A673 (cell line): Measurements from ENCODE around the gene HNRNPA2B1. TPM values are rescaled to one million over a fixed set of nuclear protein-coding genes. Genes with fewer than 3 reads are reported as not detected.

ENCODE experiments used
- BruUV-seq: library from RNA; stranded (reverse); fragments of 400-500 nt; replicated peaks from 2 replicates; lab custom pipeline; 2021; lab: Mats Ljungman, UMichigan
- CTCF ChIA-PET: fragments of 300-600 bp; sonication (Branson Sonifier 250); formaldehyde crosslinking; loops from one replicate; lab custom pipeline; 2022; ENCODE audit warnings: antibody characterized with exemption; lab: Charles Lee
- POLR2A ChIA-PET: fragments of 300-600 bp; sonication (Branson Sonifier 250); formaldehyde crosslinking; loops from one replicate; lab custom pipeline; 2022; ENCODE audit warnings: antibody characterized with exemption; ENCODE audit not compliant: low non-redundant PET; lab: Charles Lee
- DNase-seq: peaks from one replicate; pipeline ENCODE4 v3.0.0-alpha.2; 2015; ENCODE audit warnings: low spot score
- H3K27ac ChIP-seq: fragments of 200-600 bp; sonication (generic); 2 replicates; pipeline ENCODE4 v1.5.1; 2016; ENCODE audit warnings: mixed run types, low read depth, mild to moderate bottlenecking, mixed read lengths, antibody characterized with exemption, low read length; ENCODE audit not compliant: poor library complexity, severe bottlenecking
- H3K27me3 ChIP-seq: fragments of 200-600 bp; sonication (generic); replicated peaks from 2 replicates; pipeline ENCODE4 v1.6.1; 2017; ENCODE audit warnings: mixed run types, low read depth, mild to moderate bottlenecking, mixed read lengths, antibody characterized with exemption, low read length; ENCODE audit not compliant: insufficient read depth, poor library complexity
- H3K36me3 ChIP-seq: fragments of 200-600 bp; sonication (generic); 2 replicates; pipeline ENCODE4 v1.6.1; 2016; ENCODE audit warnings: mixed run types, mild to moderate bottlenecking, mixed read lengths, antibody characterized with exemption, low read length; ENCODE audit not compliant: insufficient read depth, poor library complexity, severe bottlenecking
- H3K4me1 ChIP-seq: fragments of 200-600 bp; sonication (generic); 2 replicates; pipeline ENCODE4 v1.6.1; 2017; ENCODE audit warnings: mixed run types, mild to moderate bottlenecking, mixed read lengths, antibody characterized with exemption, low read length; ENCODE audit not compliant: insufficient read depth, poor library complexity, severe bottlenecking
- H3K4me3 ChIP-seq: fragments of 200-600 bp; sonication (generic); 2 replicates; pipeline ENCODE4 v1.5.1; 2016; ENCODE audit warnings: low read depth, mixed run types, mild to moderate bottlenecking, mixed read lengths, low read length; ENCODE audit not compliant: poor library complexity, severe bottlenecking
- H3K9me3 ChIP-seq: fragments of 200-600 bp; sonication (generic); 2 replicates; pipeline ENCODE4 v1.6.1; 2016; ENCODE audit warnings: mixed run types, low read depth, mild to moderate bottlenecking, mixed read lengths, antibody characterized with exemption, low read length; ENCODE audit not compliant: poor library complexity, severe bottlenecking
- CTCF ChIP-seq: fragments of 300-800, 200-600 bp; sonication (generic); conservative IDR thresholded peaks from 2 replicates; pipeline ENCODE4 v1.5.1; 2017; ENCODE audit warnings: low read depth, mild to moderate bottlenecking, antibody characterized with exemption, low read length, moderate library complexity, mixed read lengths
- EZH2 ChIP-seq: fragments of 200-600 bp; sonication (generic); IDR thresholded peaks from 2 replicates; pipeline ENCODE4 v1.6.1; 2017; ENCODE audit warnings: borderline replicate concordance, low read depth, mild to moderate bottlenecking, mixed read lengths, antibody characterized with exemption, low read length; ENCODE audit not compliant: poor library complexity, severe bottlenecking
- intact Hi-C: fragments of 100-400 bp; cut with micrococcal nuclease; formaldehyde crosslinking; loops from one replicate; pipeline ENCODE4 v1.10.0; 2022; ENCODE audit not compliant: unreplicated experiment
- total RNA-seq: library from RNA; stranded (reverse); gene quantifications from 2 replicates; pipeline ENCODE4 v1.2.3, GENCODE V29; 2021

Gene HNRNPA2B1
- total RNA-seq, 1 experiment from 2014 or later, result 1,229 TPM

DNA sequence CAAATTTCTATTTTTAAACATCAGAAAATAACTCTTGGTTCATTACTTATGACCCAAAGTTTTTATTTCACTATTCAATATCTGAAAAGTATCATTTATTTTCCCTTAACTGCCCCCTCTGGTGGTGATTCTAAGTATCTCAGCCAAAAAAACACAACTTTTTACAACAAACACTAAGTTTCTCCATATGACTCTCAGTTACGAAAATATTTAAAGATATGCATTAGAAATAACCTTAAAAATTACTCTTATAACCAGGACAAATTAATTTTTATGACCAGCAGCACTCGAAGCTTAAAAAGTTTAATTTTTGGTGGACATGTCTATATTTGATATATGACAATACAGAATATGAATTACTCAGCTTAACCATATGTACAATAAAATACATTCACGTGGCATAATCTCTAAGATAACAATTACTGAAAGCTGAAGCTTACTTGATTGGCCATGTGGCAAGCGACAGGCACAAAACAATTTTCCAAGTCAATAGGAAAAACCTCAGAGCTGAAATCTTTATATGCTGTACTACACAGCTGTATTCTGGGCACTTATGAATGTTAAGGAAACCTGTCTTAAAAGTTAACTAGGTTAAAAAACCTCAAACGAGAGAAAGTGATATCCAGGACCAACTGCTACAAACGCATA, 2.3 kb downstream of the HNRNPA2B1 start:
- BruUV-seq, result no TSS peak
- CTCF ChIA-PET, result interaction anchor here (0.8 to 1.2 kb wide), 2 partner anchors 107 to 119 kb away, joined by 3 to 4 read pairs; no protein-coding TSS in a partner anchor
- DNase-seq, result peak; percentile 60
- intact Hi-C loops, result loop anchor here (2.0 to 5.0 kb wide), 2 partner anchors 107 to 306 kb away; no protein-coding TSS in a partner anchor
- Histone ChIP-seq H3K9me3 (no peaks in the 10 kb centered on the region), H3K4me3 (peak overlapping the region; percentile 91), H3K27me3 (no peaks in the 10 kb centered on the region), H3K4me1 (peaks cover 37% of the 10 kb centered on the region), H3K36me3 (peaks cover 66% of the 10 kb centered on the region), H3K27ac (peak overlapping the region; percentile 4)
- POLR2A ChIA-PET, result interaction anchor here (1.2 kb wide), 1 partner anchor 115 kb away, joined by 3 read pairs; no protein-coding TSS in a partner anchor
- TF ChIP-seq CTCF (peak; percentile 80), EZH2 (no peak)

GRCh38 chr7:26197153-26198115, 3.1 kb downstream of the HNRNPA2B1 start:
- TF ChIP-seq CTCF (no peak), EZH2 (no peak)
- peaks cover 46% of the 10 kb centered on the region for H3K4me1 ChIP-seq
- H3K9me3 ChIP-seq, result no peaks in the 10 kb centered on the region
- no peak for DNase-seq
- intact Hi-C loops, result loop anchor here (2.0 to 5.0 kb wide), 2 partner anchors 107 to 305 kb away; no protein-coding TSS in a partner anchor
- ChIA-PET POLR2A (interaction anchor here (0.7 to 1.2 kb wide), 2 partner anchors 99 to 114 kb away, joined by 3 read pairs; no protein-coding TSS in a partner anchor), CTCF (interaction anchor here (0.7 to 1.2 kb wide), 2 partner anchors 10 to 119 kb away, joined by 3 to 4 read pairs; no protein-coding TSS in a partner anchor)
- peaks cover 71% of the 10 kb centered on the region for H3K36me3 ChIP-seq
- H3K27ac ChIP-seq, result no peak overlapping the region
- peak overlapping the region; percentile 91 for H3K4me3 ChIP-seq
- H3K27me3 ChIP-seq, result no peaks in the 10 kb centered on the region
- no TSS peak for BruUV-seq
